Measurements from ENCODE around the gene C2CD2. TPM values are rescaled to one million over a fixed set of nuclear protein-coding genes. Genes with fewer than 3 reads are reported as not detected.

Gene C2CD2
- total RNA-seq, 4 donors from 2014 or later, result 1.7 to 7.2 (median 2.4) TPM

- DNase-seq, result no peak
- Histone ChIP-seq H3K4me3 (no peak overlapping the region), H3K27ac (no peak overlapping the region), H3K9me3 (no peaks in the 10 kb centered on the region), H3K27me3 (no peaks in the 10 kb centered on the region), H3K4me1 (no peaks in the 10 kb centered on the region), H3K36me3 (peaks cover 0 to 42% of the 10 kb centered on the region in 2 donors)
- in situ Hi-C loops (cut with MboI; ENCODE audit: low sequenced_read_pairs in 4 of 4) (loop anchor here in 1 of 4 donors (25.0 kb wide), 1 partner anchor 96 kb away; no protein-coding TSS in a partner anchor), intact Hi-C loops (cut with DNase I; ENCODE audit: low total_unique reads) (no loop called here)
- no peak for ATAC-seq
- TF ChIP-seq, protein P1, sequence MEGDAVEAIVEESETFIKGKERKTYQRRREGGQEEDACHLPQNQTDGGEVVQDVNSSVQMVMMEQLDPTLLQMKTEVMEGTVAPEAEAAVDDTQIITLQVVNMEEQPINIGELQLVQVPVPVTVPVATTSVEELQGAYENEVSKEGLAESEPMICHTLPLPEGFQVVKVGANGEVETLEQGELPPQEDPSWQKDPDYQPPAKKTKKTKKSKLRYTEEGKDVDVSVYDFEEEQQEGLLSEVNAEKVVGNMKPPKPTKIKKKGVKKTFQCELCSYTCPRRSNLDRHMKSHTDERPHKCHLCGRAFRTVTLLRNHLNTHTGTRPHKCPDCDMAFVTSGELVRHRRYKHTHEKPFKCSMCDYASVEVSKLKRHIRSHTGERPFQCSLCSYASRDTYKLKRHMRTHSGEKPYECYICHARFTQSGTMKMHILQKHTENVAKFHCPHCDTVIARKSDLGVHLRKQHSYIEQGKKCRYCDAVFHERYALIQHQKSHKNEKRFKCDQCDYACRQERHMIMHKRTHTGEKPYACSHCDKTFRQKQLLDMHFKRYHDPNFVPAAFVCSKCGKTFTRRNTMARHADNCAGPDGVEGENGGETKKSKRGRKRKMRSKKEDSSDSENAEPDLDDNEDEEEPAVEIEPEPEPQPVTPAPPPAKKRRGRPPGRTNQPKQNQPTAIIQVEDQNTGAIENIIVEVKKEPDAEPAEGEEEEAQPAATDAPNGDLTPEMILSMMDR (IDR thresholded peaks at IDR 0.05 in 4 of 5, conservative IDR thresholded peaks at IDR 0.05 in 1 of 5), result no peak
- TF ChIP-seq POLR2A (IDR thresholded peaks at IDR 0.05), result no peak
Measured at GRCh38 chr21:41840880-41841279, 112.9 kb downstream of the C2CD2 start.

DNA sequence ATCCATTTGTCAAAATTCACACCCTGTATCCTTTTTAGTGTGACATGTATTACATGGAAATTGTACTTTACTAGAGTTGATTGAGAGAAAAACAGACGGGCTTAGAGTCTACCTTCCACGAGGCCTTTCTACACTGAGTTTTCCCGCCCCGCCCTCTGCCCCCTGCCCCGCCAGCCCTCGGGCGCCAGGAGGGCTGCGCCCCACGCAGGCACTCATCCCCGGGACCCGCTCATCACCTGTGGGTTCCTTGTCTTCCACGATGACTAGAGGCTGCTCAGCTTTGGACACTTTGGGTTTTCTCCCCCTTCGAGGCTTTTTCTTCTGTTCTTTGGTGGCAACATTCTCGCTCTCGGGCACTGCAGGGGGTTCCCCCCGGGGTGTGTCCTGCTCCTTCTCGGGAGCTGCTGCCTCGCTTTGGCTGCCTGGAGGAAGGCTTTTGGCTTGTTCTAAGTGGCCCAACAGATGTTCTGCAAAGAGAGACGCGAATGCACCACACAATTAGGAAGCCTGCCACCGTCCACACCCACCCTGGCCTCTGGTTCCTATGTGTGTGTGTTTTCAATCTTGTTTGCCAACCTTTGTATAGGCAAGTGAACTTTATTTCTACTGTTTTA lies 114.3 kb downstream of the C2CD2 start:
- H3K36me3 ChIP-seq, result peaks cover 0 to 55% of the 10 kb centered on the region in 2 donors
- intact Hi-C loops (cut with DNase I; ENCODE audit: low total_unique reads) (no loop called here), in situ Hi-C loops (cut with MboI; ENCODE audit: low sequenced_read_pairs in 4 of 4) (loop anchor here in 1 of 4 donors (25.0 kb wide), 1 partner anchor 98 kb away; no protein-coding TSS in a partner anchor)
- TF ChIP-seq, protein P1 (IDR thresholded peaks at IDR 0.05 in 4 of 5, conservative IDR thresholded peaks at IDR 0.05 in 1 of 5), result no peak
- no peak for TF ChIP-seq POLR2A (IDR thresholded peaks at IDR 0.05)
- no peaks in the 10 kb centered on the region for H3K27me3 ChIP-seq
- H3K4me1 ChIP-seq, result no peaks in the 10 kb centered on the region
- H3K4me3 ChIP-seq, result no peak overlapping the region
- DNase-seq (no peak), ATAC-seq (no peak)
- H3K9me3 ChIP-seq, result no peaks in the 10 kb centered on the region
- no peak overlapping the region for H3K27ac ChIP-seq

DNA sequence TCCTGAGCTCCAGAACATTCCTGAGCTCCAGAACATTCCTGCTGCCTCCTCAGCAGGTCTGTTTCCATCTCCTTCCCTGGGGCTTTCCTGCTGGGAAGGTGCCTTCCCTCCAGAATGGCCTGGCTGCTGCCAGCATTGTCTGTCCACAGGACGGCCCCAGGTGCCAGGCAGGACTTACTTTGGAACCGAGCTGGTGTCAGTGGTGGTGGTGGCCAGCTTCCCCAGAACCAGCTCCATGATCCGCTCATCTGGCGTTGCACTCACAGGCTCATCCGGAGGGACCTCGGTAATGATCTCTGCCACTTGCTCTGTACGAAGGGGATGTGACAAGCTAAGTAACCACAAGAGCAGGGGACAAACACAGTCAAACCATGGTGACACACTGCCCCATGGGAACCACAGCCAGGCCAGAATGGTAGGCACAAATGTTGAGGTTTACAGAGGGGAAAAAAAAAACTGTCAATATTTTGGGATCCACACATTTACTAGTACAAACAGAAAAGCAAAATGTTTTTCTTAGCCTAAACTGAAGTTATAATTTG lies 116.0 kb downstream of the C2CD2 start:
- TF ChIP-seq, protein P1 (IDR thresholded peaks at IDR 0.05 in 4 of 5, conservative IDR thresholded peaks at IDR 0.05 in 1 of 5), result no peak
- TF ChIP-seq POLR2A (IDR thresholded peaks at IDR 0.05), result no peak
- Histone ChIP-seq H3K9me3 (no peaks in the 10 kb centered on the region), H3K4me1 (no peaks in the 10 kb centered on the region), H3K27me3 (no peaks in the 10 kb centered on the region), H3K36me3 (peaks cover 0 to 62% of the 10 kb centered on the region in 2 donors), H3K27ac (no peak overlapping the region), H3K4me3 (no peak overlapping the region)
- ATAC-seq, result no peak
- intact Hi-C loops (cut with DNase I; ENCODE audit: low total_unique reads) (no loop called here), in situ Hi-C loops (cut with MboI; ENCODE audit: low sequenced_read_pairs in 4 of 4) (loop anchor here in 1 of 4 donors (25.0 kb wide), 1 partner anchor 99 kb away; no protein-coding TSS in a partner anchor)
- no peak for DNase-seq

DNA sequence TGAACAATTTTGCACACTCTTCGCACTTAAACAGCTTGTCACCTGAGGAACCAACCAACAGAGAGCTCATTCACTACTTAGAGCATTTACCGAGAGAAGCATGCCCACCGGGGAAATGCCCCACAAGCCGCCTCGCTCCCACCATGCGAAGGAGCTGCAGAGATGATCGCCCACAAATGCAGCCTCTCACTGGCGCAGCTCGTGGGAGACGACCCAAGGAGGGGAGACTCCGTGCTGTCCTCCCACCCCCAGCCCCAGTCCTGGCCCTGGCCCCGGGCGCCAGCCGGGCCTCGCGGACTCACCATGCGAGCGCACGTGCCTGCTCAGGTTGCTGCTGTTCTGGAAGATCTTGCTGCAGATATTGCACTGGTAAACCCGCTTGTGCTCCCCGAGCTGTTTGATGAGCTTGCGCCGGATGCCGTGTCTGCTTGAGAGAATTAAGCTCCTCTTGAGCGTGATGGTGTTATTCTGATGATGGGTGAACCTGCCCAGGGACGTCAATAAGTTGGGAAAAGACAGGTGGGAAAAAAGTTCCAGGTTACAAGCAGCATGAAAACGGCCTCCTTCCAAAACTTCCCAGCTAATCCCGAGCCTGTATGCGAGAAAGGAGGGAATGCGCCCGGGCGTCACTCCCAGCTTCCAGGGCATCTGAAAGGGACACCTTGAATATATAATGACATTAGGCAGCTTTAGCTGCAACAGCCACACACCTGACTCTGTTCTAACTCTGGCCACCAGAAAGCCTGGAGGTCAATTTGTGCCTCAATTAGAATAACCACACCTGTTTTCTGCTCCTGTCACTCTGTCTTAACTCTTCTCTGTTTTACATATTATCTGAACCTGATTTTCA lies 117.4 kb downstream of the C2CD2 start:
- Histone ChIP-seq H3K9me3 (no peaks in the 10 kb centered on the region), H3K36me3 (peaks cover 0 to 56% of the 10 kb centered on the region in 2 donors), H3K4me3 (no peak overlapping the region), H3K4me1 (no peaks in the 10 kb centered on the region), H3K27ac (no peak overlapping the region), H3K27me3 (no peaks in the 10 kb centered on the region)
- intact Hi-C loops (cut with DNase I; ENCODE audit: low total_unique reads), result no loop called here
- in situ Hi-C loops (cut with MboI; ENCODE audit: low sequenced_read_pairs in 4 of 4), result loop anchor here in 1 of 4 donors (25.0 kb wide), 1 partner anchor 101 kb away; no protein-coding TSS in a partner anchor
- TF ChIP-seq, protein P1 (IDR thresholded peaks at IDR 0.05 in 4 of 5, conservative IDR thresholded peaks at IDR 0.05 in 1 of 5), result no peak
- no peak for TF ChIP-seq POLR2A (IDR thresholded peaks at IDR 0.05)
- ATAC-seq, result no peak
- no peak for DNase-seq

All from gastrocnemius medialis (tissue), 4 donors.